ENCODE data around the gene AK5.

Gene AK5

GRCh38 chr1:77605246-77606026 lies 323.6 kb downstream of the AK5 start:
- Histone ChIP-seq H3K27ac (no peak overlapping the region), H3K4me3 (ENCODE audit: low read depth, low read length) (no peak overlapping the region), H3K9me3 (ENCODE audit: severe bottlenecking) (no peaks in the 10 kb centered on the region), H3K27me3 (ENCODE audit: insufficient read depth, low read depth, severe bottlenecking) (no peaks in the 10 kb centered on the region), H3K36me3 (no peaks in the 10 kb centered on the region; the same call in 1 of the 2 replicates)
- no peak for DNase-seq
- TF ChIP-seq, protein P1, sequence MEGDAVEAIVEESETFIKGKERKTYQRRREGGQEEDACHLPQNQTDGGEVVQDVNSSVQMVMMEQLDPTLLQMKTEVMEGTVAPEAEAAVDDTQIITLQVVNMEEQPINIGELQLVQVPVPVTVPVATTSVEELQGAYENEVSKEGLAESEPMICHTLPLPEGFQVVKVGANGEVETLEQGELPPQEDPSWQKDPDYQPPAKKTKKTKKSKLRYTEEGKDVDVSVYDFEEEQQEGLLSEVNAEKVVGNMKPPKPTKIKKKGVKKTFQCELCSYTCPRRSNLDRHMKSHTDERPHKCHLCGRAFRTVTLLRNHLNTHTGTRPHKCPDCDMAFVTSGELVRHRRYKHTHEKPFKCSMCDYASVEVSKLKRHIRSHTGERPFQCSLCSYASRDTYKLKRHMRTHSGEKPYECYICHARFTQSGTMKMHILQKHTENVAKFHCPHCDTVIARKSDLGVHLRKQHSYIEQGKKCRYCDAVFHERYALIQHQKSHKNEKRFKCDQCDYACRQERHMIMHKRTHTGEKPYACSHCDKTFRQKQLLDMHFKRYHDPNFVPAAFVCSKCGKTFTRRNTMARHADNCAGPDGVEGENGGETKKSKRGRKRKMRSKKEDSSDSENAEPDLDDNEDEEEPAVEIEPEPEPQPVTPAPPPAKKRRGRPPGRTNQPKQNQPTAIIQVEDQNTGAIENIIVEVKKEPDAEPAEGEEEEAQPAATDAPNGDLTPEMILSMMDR (IDR thresholded peaks at IDR 0.05; ENCODE audit: low read depth, low read length): no peak

DNA sequence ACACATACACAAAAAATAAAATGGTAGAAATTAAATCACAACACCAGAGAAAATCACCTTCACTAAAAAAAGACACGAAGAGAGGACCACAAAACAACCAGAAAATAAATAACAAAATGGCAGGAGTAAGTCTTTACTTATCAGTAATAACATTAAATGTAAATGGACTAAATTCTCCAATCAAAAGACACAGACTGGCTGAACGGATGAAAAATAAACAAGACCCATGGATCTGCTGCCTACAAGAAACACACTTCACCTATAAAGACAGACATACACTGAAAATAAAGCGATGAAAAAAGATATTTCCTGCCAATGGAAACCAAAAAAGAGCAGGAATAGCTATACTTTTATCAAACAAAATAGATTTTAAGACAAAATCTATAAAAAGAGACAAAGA lies 327.1 kb downstream of the AK5 start:
- no peaks in the 10 kb centered on the region; the same call in 1 of the 2 replicates for H3K36me3 ChIP-seq
- TF ChIP-seq, protein P1 (IDR thresholded peaks at IDR 0.05; ENCODE audit: low read depth, low read length): no peak

More for the DNA sequence above, 327.1 kb downstream of the AK5 start:
- Histone ChIP-seq H3K9me3 (ENCODE audit: severe bottlenecking) (no peaks in the 10 kb centered on the region), H3K27me3 (ENCODE audit: insufficient read depth, low read depth, severe bottlenecking) (no peaks in the 10 kb centered on the region), H3K27ac (no peak overlapping the region), H3K4me3 (ENCODE audit: low read depth, low read length) (no peak overlapping the region)
- DNase-seq: no peak
